GM12865 (cell line): ENCODE measurements around the gene ZFYVE28.

Source experiments
- DNase-seq: peaks from one replicate; pipeline ENCODE4 v3.0.0; 2010; ENCODE audit warnings: low read depth
- H3K4me3 ChIP-seq: 2 replicates; pipeline ENCODE4 v1.5.1; 2011; ENCODE audit warnings: mild to moderate bottlenecking, low read depth, low read length, control low read depth
- TF ChIP-seq, protein P1 (sequence below): IDR thresholded peaks from 2 replicates; pipeline ENCODE4 v1.5.1; 2011; ENCODE audit warnings: low read length, control low read depth, low read depth, inconsistent platforms; ENCODE audit not compliant: insufficient read depth; ENCODE audit errors: missing control alignments

Gene ZFYVE28

DNA sequence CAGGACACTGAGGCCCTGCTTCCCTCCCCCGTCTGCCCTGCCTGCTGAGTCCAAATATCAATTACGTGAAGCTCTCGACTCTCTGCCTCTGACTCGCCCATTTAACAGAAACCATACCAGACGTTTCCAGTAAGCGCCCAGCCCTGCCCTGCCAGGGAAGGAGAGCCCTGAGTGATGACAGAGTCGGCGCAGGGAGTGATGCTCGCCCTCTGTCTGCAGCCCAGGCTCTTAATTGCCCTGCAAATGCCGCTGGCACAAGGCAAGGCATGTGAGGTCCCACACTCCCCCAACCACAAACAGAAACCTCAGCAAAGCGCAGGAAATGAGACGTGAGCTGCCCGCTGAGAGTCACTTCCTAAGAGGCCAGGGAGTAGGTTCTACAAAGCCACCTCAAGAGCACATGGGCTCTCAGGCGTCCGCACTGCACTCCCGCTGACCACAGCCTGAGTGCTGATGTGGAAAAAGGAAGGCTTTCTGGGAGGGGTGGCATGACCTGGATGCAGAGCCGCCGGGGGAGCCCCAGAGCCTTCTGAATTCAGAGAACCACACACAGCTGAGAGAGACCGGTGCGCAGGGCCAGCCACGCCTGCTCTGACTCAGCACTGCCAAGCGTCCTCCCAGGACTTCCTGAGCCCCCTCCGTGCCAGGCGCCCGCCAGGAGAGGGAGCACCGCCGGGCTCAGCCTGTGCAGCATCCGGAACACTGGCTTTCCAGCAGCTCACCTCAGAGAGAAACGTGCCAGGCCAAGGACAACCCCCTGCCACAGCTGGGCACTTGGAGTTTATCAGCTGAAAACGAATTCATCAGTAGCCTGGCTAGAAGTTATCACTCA lies 5.3 kb downstream of the ZFYVE28 start:
- H3K4me3 ChIP-seq, result peak overlapping the region; percentile 53
- DNase-seq, result peak; percentile 93
- TF ChIP-seq, protein P1, sequence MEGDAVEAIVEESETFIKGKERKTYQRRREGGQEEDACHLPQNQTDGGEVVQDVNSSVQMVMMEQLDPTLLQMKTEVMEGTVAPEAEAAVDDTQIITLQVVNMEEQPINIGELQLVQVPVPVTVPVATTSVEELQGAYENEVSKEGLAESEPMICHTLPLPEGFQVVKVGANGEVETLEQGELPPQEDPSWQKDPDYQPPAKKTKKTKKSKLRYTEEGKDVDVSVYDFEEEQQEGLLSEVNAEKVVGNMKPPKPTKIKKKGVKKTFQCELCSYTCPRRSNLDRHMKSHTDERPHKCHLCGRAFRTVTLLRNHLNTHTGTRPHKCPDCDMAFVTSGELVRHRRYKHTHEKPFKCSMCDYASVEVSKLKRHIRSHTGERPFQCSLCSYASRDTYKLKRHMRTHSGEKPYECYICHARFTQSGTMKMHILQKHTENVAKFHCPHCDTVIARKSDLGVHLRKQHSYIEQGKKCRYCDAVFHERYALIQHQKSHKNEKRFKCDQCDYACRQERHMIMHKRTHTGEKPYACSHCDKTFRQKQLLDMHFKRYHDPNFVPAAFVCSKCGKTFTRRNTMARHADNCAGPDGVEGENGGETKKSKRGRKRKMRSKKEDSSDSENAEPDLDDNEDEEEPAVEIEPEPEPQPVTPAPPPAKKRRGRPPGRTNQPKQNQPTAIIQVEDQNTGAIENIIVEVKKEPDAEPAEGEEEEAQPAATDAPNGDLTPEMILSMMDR, result peak; percentile 20

DNA sequence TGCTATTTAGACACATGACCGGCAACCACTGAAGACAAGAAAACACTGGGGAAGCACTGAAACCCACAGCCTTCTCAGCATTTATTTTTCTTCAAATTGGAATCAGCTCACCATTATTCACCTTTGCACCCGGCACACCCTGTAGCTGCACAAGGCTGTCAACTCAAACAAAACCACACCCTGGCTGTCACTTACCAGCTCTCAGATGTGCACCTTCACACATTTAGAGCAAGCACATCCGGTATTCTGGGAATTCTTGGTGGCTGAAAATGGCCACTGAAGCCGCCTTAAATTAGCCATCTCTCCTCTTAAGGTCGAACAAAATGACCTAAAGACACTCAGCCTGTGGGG lies 5.9 kb downstream of the ZFYVE28 start:
- peak overlapping the region; percentile 53 for H3K4me3 ChIP-seq
- TF ChIP-seq, protein P1, result no peak
- DNase-seq, result peak; percentile 88

DNA sequence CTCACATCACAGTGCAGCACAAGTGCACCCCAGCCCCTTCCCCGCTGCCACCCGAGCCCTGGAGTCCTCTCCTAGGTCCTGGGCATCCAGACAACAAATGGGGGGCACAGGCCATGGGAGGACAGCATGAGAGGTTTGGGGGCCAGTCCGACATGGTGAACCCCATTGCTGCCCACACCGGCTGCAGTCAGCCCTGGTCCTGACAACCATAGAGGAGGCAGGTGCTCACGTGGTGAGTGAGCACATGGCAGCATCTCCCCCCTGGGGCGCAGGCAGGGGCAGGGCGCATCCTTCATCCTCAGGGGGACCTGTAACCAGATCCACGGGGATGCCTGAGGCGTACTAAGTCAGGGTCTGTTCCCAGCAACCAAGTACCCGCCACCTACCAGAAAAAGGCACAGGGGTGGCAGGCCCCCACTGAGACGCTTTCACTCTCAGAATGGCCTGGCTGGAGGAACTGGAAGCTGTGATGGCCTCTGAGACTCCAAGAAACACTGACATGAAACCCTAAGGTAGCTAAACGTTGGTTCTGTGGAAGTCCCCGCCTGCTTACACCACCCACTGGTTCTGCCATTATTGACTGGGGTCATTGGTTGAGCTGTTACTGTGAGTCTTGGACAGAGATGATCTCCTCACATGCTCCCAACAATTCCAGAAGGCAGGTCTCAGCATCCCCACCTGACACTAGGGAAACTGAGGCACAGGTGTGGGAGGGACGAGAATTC lies 6.5 kb downstream of the ZFYVE28 start:
- DNase-seq, result peak; percentile 82
- TF ChIP-seq, protein P1, result no peak
- peak overlapping the region; percentile 53 for H3K4me3 ChIP-seq

DNA sequence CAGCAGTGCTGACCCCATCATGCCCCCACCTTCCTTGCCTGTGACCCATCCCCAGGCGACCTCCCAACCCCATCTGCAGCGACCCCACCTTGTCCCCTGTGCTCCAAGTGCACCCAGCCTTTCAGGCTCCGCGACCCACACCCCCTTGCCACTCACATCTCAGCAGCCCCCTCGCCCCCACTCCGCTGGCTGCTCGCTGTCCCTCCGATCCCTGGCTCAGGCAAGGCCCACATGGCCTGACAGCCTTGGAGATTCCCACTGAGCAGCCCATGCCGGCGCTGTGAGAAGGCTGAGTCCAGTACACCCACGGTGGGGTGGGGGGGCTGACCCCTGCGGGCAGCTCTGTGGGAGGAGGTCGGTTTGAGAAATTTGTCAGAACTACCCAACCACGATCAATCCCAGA lies 9.1 kb downstream of the ZFYVE28 start:
- no peak overlapping the region for H3K4me3 ChIP-seq
- TF ChIP-seq, protein P1, result no peak
- no peak for DNase-seq

DNA sequence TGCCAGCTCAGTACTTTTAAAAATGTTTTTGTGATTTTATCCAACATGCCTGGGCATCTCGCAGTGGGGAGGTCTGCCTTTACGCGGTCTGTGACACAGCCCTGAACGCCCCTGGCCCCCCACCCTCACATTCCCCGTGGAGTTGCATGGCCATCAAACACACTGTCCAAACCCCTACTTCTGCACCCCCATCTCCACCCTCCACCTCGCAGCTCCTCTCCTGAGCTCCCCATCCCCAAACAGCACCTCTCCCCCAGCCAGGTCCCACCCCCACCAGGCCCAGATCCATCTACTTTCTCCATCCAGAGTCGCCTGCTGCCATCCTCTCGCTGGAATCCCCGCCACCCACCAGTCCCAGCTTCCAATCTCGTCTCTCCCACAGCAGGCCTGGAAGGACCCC lies 9.5 kb downstream of the ZFYVE28 start:
- DNase-seq, result no peak
- H3K4me3 ChIP-seq, result no peak overlapping the region
- TF ChIP-seq, protein P1, result no peak

DNA sequence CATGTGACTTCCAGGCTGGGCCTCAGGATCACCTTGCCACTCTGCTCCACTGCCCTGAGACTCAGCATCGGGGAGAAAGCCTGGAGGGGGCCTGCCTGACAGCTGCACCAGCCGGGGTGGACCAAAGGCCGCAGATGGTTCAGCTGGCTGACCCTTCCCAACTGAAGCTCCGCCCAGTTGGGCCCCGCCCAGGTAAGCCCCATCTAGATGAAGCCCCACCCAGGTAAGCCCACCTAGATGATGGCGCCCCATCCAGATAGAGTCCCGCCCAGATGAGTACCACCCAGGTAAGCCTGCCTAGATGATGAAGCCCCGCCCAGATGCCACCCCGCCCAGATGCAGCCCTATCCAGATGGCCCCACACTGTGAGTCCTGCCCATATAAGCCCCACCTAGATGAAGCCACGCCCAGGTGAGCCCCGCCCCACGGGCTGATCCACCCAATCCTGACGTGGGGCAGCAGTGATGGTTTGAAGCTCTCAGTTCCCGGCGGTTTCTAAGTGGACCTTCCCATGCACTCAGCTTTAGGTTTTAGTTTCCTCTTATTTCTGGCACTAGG lies 10.0 kb downstream of the ZFYVE28 start:
- TF ChIP-seq, protein P1, result no peak
- H3K4me3 ChIP-seq, result no peak overlapping the region
- peak; percentile 37 for DNase-seq
